Vagina (tissue), 2 donors: ENCODE data around the gene SNPH. TPM values are rescaled to one million over a fixed set of nuclear protein-coding genes. Genes with fewer than 3 reads are reported as not detected.
A peak's percentile ranks its signal among the peaks of the same experiment; 100 is the strongest.

Experiments used
- DNase-seq, 2 donors: peaks; one replicate each; pipeline ENCODE4 v3.0.0-alpha.2; 2017; ENCODE audit errors: extremely low spot score in 2 of 2
- H3K27ac ChIP-seq: fragments of 200-600 bp; sonication (generic); one replicate; pipeline ENCODE4 v1.5.1; 2019
- H3K27me3 ChIP-seq: fragments of 200-600 bp; sonication (generic); one replicate; pipeline ENCODE4 v1.5.1; 2019
- H3K36me3 ChIP-seq, 2 donors: fragments of 200-600 bp; sonication (generic); one replicate each; pipeline ENCODE4 v1.5.1; 2017 to 2019
- H3K4me1 ChIP-seq: fragments of 200-600 bp; sonication (generic); one replicate; pipeline ENCODE4 v1.5.1; 2019
- H3K4me3 ChIP-seq, 2 donors: fragments of 200-600 bp; sonication (generic); 1 replicate in 1 of 2; 2 replicates in 1 of 2; pipeline ENCODE4 v1.5.1; 2016 to 2019
- H3K9me3 ChIP-seq: fragments of 200-600 bp; sonication (generic); one replicate; pipeline ENCODE4 v1.5.1; 2019
- POLR2A ChIP-seq, 2 donors: fragments of 450-650 bp; IDR thresholded peaks; one replicate each; pipeline ENCODE4 v1.6.1; 2017; ENCODE audit warnings: antibody characterized with exemption in 2 of 2, mild to moderate bottlenecking in 2 of 2, moderate library complexity in 2 of 2
- POLR2AphosphoS5 ChIP-seq, 2 donors: sonication (generic); formaldehyde crosslinking; IDR thresholded peaks; one replicate each; pipeline ENCODE4 v1.9.0; 2017; ENCODE audit warnings: antibody characterized with exemption in 2 of 2, mild to moderate bottlenecking in 2 of 2, low read depth in 1 of 2; ENCODE audit not compliant: insufficient read depth in 1 of 2
- intact Hi-C: fragments of 100-400 bp; cut with DNase I; formaldehyde crosslinking; loops from one replicate; pipeline ENCODE4 v1.15.1; 2023
- total RNA-seq: library from RNA; depleted of rRNA; stranded (reverse); fragments of >200 nt; gene quantifications from one replicate; pipeline ENCODE4 v1.2.3, GENCODE V29; 2016
- TF ChIP-seq, protein P1 (sequence below), 3 experiments: fragments of 450-650 bp in 2 of 3; fragments of 200-600 bp in 1 of 3; sonication (generic) in 1 of 3; IDR thresholded peaks; one replicate each; pipeline ENCODE4 v1.5.1; 2017 to 2019; ENCODE audit warnings: antibody characterized with exemption in 3 of 3, mild to moderate bottlenecking in 2 of 3, moderate library complexity in 2 of 3

The SNPH gene
- total RNA-seq, 1 donor from 2014 or later = 6.4 TPM

DNA sequence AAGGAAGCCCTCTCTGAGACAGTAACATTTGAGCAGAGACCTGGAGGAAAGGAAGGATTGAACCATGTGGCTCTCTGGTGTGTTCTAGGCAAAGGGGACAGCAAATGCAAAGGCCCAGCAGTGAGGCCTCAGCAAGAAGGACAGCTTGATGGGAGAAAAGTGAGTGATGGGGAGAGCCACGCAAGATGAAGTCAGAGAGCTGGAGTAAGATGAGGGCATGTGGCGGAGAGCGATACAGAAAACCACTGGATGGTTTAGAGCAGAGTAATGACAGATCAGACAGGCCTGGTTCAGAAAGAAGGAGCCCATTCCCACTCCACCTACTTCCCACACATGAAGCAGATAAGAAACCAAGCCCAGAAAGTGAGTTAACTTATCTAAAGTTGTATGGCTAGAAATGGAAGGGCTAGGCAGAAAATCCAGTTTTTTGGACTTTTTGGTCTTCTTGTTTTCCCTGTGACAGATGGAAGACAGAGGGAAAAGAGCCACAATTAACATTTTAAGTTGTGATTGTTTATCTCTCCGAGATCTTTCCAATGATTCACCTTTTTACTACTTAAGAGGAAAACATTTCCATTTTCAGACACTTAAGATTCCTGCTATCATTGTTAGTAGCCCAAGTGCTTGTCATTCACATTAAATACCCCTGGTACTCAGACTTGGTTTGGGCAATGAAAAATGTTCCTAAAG lies 723 bp upstream of the SNPH start:
- intact Hi-C loops = no loop called here
- H3K27me3 ChIP-seq = no peaks in the 10 kb centered on the region
- H3K9me3 ChIP-seq = no peaks in the 10 kb centered on the region
- H3K4me3 ChIP-seq = peak overlapping the region; percentile 80 to 93
- no peak for DNase-seq
- H3K36me3 ChIP-seq = no peaks in the 10 kb centered on the region
- peak overlapping the region; percentile 68 for H3K27ac ChIP-seq
- peaks cover 19% of the 10 kb centered on the region for H3K4me1 ChIP-seq
- TF ChIP-seq POLR2AphosphoS5 (IDR thresholded peaks at IDR 0.05; ENCODE audit: insufficient read depth in 1 of 2, low read depth in 1 of 2) = no peak
- TF ChIP-seq, protein P1, sequence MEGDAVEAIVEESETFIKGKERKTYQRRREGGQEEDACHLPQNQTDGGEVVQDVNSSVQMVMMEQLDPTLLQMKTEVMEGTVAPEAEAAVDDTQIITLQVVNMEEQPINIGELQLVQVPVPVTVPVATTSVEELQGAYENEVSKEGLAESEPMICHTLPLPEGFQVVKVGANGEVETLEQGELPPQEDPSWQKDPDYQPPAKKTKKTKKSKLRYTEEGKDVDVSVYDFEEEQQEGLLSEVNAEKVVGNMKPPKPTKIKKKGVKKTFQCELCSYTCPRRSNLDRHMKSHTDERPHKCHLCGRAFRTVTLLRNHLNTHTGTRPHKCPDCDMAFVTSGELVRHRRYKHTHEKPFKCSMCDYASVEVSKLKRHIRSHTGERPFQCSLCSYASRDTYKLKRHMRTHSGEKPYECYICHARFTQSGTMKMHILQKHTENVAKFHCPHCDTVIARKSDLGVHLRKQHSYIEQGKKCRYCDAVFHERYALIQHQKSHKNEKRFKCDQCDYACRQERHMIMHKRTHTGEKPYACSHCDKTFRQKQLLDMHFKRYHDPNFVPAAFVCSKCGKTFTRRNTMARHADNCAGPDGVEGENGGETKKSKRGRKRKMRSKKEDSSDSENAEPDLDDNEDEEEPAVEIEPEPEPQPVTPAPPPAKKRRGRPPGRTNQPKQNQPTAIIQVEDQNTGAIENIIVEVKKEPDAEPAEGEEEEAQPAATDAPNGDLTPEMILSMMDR (IDR thresholded peaks at IDR 0.05) = no peak
- no peak for TF ChIP-seq POLR2A (IDR thresholded peaks at IDR 0.05)

DNA sequence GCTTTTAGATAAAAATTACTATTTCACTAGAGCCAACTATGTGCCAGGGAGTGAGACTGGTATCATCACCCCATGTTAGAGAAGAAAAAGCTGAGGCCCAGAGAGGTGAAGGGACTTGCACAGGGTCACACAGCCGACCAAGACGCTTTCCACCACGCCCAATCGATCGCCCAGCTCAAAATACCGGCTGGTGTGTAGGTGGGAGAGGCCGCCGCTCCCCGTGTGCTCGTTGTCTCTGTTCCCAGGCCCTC lies 253 bp upstream of the SNPH start:
- Histone ChIP-seq H3K27ac (peak overlapping the region; percentile 68), H3K4me1 (peaks cover 19% of the 10 kb centered on the region), H3K27me3 (no peaks in the 10 kb centered on the region), H3K9me3 (no peaks in the 10 kb centered on the region), H3K36me3 (no peaks in the 10 kb centered on the region), H3K4me3 (peak overlapping the region; percentile 80 to 93)
- TF ChIP-seq, protein P1 (IDR thresholded peaks at IDR 0.05) = no peak
- DNase-seq = no peak
- intact Hi-C loops = no loop called here

DNA sequence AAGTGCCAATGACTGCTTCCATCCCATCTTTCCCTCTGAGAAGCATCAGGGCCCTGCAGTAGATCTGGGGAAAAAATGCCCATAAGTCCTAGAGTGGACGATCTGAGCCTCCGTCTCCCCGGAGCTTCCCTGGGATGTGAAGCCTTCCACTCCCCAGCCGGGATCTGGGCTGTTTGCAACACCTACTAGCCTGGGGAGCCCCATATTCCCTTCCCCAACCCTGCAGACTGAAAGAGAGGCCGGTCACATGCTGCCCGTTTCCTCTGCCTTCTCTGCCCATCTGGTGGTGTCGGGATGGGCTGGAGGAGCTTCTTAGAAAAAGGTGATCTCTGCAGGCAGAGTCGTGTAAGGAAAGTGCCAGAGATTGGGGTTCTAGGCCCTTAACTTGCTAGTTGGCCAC lies 1.1 kb downstream of the SNPH start:
- no peak for DNase-seq
- TF ChIP-seq POLR2A (IDR thresholded peaks at IDR 0.05) = no peak
- TF ChIP-seq POLR2AphosphoS5 (IDR thresholded peaks at IDR 0.05; ENCODE audit: insufficient read depth in 1 of 2, low read depth in 1 of 2) = no peak
- TF ChIP-seq, protein P1 (IDR thresholded peaks at IDR 0.05) = no peak
- Histone ChIP-seq H3K4me1 (peaks cover 19% of the 10 kb centered on the region), H3K4me3 (peak overlapping the region; percentile 80 to 93), H3K9me3 (no peaks in the 10 kb centered on the region), H3K27me3 (no peaks in the 10 kb centered on the region), H3K27ac (peak overlapping the region; percentile 68), H3K36me3 (no peaks in the 10 kb centered on the region)
- intact Hi-C loops = no loop called here

DNA sequence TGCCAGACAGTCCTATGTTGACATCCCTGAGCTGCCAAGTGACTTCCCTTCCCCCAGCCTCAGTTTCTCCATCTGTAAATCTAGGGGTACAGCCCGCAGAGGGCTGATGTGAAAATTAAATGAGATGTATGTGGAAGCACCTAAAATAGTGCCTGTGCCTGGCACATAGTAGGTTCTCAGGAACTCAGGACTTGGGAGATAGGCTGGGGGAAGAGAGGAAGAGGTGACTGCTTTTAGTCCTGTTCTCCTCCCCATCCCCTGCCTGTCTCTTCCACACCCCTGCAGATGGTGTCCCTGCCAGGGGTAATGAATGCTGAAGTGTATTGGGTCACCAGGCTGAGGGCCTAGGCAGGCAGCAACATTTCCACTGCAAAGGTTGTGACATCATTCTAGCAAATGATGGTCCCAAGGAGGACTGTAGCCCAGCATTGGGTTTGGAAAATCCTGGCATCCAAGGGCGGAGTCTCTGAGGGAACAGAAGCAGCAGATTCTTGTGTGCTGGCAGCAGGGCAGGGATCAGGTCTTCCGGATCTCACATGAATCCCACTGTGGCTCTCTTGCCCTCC lies 1.8 kb downstream of the SNPH start:
- Histone ChIP-seq H3K36me3 (no peaks in the 10 kb centered on the region), H3K27ac (no peak overlapping the region), H3K4me3 (no peak overlapping the region), H3K27me3 (no peaks in the 10 kb centered on the region), H3K9me3 (no peaks in the 10 kb centered on the region), H3K4me1 (peaks cover 19% of the 10 kb centered on the region)
- intact Hi-C loops = no loop called here
- DNase-seq = no peak
- no peak for TF ChIP-seq POLR2AphosphoS5 (IDR thresholded peaks at IDR 0.05; ENCODE audit: insufficient read depth in 1 of 2, low read depth in 1 of 2)

DNA sequence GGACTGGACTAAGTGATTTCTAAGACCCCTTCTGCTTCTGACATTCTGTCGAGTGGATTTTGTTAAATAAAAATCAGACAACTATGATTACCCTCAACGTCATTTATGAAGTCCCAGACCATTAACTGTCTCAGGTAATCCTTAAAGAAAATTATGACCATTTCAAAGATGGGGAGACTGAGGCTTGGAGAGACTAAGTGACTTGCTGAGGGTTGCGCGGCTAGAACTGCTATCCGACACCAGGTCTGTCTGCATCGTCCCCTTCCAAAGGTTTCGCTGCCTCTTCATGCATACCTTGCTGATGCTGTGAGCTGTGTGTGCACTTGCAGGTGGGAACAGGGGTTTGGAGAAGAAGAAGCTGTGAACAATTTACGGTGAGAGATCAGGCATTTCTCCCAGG lies 3.1 kb downstream of the SNPH start:
- H3K4me1 ChIP-seq = peaks cover 19% of the 10 kb centered on the region
- H3K27me3 ChIP-seq = no peaks in the 10 kb centered on the region
- intact Hi-C loops = no loop called here
- TF ChIP-seq, protein P1 (IDR thresholded peaks at IDR 0.05) = no peak
- TF ChIP-seq POLR2A (IDR thresholded peaks at IDR 0.05) (no peak), POLR2AphosphoS5 (IDR thresholded peaks at IDR 0.05; ENCODE audit: insufficient read depth in 1 of 2, low read depth in 1 of 2) (no peak)
- no peak overlapping the region for H3K27ac ChIP-seq
- H3K9me3 ChIP-seq = no peaks in the 10 kb centered on the region
- DNase-seq = no peak
- H3K36me3 ChIP-seq = no peaks in the 10 kb centered on the region
- no peak overlapping the region for H3K4me3 ChIP-seq
